GM21528 (cell line): Measurements from ENCODE around the gene DUOX1.
"Not testable (repeated sequence)": the region's sequence is repeated elsewhere in the genome, so short reads cannot be mapped to it uniquely, and the experiment has no call there.

Experiments used
- ATAC-seq: cut with Tn5 transposase; IDR thresholded peaks from one replicate; pipeline ENCODE4 v1.9.1; 2021; ENCODE audit warnings: mild to moderate bottlenecking, moderate library complexity; ENCODE audit not compliant: unreplicated experiment, low FRiP score

DUOX1 gene

DNA sequence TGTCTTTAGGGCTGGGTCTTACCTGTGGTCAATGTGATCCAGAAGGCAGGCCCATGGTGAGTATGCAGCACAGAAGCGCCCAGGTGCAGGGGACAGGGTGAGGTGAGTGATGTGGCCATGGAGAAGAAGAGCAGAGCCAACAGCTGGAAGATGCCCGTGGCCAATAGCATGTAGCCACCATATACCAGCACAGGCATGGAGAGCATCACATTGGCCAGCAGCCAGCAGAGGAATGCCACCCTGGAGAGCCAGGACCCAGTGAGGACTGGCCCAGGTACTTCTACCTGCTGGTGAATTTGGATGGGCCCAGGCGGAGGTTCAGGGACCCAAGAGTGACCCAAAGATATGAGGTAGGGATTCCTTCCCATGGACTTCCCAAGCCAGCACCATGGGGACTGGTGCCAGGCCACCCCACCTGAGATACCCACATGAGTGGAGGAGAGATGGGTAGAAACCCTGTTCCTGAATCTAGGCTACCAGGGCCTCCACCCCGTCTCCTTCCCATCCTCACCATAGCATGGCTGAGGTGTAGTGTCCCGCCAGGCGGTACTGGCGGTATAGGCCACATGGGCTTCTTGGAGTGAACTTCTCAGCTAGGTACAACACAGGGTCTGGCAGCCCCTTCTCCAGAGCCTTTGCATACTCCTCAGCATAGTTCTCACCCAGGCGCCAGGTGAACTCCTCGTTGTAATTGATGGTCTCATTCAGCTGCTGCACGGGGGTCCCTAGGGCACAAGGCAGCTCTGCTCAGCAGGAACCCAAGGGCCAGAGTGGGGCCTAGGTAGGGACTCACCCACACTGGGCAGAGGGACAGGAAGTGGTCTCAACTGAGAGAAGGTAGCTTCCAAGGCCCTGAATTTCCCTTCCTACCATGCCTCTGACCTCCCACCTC lies 9.5 kb upstream of the DUOX1 start:
- ATAC-seq, result no peak

DNA sequence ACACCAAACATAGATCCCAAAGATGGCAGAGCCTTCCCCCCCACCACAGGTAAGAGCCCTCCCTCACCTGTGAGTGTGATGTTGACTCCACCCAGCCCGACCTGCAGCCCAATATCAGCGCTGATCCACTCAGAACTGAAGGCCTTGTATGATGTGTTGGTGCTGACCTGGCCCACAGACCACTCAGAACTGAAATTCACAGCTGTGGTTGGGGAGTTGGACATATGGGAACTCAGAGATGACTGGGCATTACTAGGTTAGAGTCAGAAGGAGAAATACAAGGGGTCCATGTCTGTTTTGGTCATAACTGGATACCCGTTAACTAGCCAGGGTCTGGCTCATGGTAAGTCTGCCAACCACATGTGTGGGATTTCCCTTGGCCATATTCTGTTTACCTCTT lies 8.8 kb upstream of the DUOX1 start:
- ATAC-seq, result no peak

DNA sequence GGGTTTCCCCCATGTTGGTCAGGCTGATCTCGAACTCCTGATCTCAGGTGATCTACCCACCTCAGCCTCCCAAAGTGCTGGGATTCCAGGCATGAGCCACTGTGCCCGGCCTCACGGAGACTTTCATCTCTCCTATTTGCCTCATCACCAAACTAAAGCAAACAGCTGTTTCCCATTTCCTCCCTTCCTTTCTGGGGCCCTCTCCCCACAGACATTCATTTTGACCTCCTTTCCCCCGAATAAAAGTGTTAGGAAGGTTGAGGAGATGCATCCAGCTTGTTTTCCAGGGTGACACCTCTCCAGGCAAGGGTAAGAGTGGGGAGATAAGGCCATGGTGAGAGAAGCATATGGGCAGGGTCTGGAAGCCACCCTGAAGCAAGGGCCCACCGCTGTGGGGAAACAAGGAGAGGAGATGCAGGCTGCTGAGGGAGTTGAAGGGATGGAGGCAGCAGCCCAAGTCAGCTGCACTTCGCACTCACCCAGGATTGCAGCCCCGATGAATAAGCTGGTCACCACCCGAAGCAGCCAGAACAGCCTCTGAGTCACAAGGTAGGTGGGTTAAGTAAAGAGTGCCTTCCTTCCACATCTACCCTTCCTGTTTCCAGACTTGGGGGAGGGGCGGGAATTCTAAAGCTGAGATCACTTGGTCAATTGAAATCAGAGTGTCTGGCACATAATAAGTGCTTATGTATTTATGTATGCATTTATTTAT lies 7.9 kb upstream of the DUOX1 start:
- no peak for ATAC-seq

DNA sequence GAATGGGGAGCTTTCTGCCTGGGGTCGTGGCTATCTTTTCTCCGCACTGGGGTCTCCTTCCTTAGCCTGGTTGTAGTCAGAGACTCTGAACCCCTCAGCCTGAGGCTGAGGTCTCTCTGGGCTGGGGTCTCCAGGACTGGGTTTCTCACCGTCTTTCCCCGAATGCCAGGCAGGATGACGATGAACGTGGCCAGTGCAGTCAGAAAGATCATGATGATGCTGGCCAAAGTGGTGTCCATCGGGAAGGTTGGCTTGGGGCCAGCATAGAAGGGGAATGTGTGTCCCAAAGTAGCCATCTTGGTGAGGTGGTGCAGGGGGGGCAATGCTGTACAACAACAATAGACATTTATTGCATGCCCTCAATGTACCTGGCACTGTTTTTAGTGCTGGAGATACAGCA lies 7.1 kb upstream of the DUOX1 start:
- no peak for ATAC-seq

DNA sequence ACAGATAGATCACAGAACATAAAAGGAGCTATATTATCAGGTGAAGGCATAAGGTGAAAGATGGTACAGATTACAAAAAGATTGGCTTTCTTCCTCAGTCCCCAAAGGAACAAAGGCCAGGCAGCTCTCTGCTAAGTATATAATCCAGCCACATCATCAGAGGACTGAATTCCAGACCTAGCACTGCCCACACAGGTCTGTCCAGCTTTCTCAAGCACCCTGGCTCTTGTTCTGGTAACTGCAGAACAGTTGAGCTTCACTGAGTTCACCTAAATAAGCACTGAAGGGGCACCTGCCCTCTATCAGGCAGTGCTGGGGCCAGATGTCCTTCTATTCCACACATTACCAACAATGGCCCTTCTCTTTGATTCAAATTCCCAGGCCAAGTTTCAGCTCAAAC lies 6.4 kb upstream of the DUOX1 start:
- ATAC-seq, result no peak

DNA sequence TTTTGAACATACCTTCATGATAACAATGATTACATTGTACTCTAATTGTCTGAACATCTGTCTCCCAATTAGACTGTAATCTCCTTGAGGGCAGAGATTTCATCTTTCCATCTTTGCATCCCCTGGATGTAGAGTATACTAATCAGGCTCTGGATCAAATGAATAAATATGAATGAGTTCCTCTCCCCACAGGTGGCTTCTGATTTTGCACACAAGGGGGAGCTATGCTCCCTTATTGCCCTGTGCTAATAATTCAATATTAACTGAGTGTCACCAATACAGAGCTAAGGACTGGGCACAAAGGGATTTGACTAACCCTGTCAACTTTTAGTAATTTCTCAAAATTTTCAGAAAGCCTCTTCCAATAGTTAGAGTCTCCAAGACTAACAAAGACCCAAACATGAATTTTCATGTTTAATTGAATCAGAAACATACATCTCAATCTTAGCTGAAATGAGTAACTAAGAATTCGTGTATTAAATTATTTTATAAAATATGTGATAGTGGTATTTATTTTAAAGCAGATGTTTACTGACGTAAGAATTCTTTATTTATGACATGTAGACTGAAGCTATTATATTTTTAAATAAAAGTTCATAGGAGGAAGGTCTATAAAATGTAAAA lies 3.1 kb upstream of the DUOX1 start:
- no peak for ATAC-seq

DNA sequence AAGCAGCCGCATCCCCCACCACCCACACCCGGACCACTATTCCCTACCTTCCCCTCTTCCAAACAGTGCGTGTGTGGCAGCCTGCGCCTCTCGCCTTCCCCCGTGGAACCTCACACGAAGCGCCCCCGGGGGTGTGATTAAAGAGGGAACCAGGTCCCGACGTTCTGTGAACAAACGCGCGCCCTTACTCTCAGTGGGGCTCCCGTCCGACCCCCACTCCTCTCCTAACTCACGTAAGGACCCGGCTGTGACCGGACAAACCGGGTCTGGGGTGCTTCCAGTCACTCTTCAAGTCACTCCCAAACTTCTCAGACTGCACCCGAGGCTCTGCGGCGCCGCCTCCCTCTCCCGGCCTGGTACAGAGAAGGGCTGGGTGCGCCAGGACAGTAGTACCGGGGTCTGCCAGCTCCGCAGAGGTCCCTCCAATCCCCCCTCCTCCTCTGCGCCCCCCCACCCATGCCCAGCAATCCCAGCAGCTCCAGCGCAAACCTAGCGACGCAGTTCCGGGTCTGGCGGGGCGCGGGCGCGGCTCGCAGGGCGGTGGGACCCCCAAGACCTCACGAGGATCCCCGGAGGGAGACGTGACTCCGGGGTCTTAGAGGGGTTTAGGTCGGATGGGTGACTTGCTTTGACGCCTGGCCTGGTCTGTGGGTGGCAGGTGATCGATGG lies 689 bp upstream of the DUOX1 start:
- no peak for ATAC-seq

DNA sequence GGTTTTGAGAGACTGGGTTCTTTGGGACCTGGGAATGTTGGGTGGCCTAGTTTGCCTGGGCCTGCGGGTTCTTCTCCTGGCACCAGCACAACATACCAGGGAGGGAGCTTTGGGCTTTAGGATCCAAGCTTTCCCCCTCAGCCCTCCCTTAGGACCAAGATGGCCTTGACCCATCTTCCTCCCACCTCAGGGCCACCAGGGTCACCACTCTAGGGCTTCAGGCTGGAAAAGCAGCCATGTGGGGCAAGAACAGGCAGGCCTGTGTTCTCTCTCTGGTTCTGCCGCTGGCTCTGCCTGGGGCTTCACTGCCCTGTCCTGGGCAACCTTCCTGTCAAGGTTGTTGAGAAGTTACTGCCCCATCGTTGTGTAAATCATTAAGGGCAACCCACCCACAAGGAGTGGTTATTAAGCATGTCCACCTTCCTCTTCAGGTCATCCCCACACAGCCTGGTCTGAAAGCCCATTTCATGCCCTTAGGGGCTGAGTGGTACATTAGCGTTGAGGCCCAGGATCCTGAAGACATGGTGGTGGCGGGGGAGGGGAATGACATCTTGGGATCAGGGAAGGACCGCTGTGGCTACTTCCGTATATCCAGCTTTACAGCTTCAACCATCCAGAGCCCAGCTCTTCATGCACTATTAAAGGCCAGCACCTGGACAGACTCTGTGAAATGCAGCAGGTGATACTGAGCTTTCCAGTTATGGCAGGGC lies 652 bp downstream of the DUOX1 start:
- no peak for ATAC-seq

DNA sequence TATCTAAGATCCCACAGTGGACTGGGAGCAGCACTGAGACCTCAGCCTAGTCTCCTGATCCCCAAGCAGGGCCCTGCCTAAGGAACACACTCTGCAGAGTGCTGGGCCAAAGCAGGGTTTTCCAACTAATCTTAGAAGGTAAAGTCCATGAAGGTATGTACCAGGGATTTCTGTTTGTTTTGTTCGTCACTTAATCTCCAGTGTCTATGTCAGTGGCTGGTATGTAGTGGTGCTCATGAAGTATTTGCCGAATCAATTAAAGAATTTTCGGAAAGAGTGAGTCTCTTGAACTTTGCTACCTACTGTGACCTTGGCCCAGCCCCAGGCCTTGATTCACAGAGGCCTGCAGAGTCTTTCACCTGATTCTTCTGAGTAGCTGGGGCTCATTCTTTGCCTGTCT lies 1.7 kb downstream of the DUOX1 start:
- ATAC-seq, result no peak

DNA sequence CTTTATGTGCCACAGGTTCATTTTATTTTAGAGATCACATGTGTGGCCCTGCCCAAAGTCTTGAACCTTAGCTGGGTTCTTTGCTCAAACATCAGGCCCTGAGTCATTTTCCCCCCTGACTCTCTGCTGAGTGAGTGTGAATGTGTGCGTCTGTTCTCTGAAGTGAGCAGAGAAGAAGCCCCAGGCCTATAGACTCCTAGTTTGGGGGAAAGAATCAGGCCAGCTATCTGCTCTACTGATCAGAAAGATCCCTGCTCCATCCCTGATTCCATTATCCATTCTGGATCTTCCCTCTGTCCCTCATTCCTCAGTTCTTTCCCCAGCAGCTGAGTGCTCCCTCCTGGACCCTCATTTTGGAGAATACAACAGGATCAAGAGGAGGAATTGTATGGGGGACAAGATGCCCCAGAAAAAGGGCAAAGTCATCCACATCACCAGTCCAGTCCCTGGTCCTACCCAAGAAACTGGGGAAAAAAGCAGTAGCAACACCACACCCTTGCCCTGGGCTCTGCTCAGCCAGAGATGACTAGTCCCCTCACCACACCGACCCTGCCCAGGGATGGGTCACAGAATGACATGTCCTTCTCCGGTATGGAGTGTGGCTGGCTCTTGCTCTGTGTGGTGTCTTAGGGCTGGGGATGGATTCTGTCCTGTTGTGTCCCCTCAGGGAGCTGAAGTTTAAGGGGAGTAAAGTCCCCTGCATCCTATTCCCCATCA lies 3.2 kb downstream of the DUOX1 start:
- ATAC-seq, result no peak

DNA sequence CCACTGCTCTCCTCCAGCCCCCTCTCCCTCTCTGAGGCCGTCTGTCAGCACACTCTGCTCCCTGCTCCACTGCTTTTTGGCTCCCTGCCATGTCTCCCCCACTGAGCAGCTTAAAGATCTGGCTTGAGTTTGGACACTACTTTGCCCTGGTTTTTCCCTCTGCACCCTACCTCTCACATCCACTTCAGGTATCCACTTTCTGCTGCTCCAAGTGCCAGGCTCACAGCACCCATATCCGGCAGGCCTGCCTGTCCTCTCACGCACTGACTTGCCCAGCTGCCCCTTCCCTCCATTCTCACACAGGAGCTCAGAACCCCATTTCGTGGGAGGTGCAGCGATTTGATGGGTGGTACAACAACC lies 3.7 kb downstream of the DUOX1 start:
- ATAC-seq, result no peak

DNA sequence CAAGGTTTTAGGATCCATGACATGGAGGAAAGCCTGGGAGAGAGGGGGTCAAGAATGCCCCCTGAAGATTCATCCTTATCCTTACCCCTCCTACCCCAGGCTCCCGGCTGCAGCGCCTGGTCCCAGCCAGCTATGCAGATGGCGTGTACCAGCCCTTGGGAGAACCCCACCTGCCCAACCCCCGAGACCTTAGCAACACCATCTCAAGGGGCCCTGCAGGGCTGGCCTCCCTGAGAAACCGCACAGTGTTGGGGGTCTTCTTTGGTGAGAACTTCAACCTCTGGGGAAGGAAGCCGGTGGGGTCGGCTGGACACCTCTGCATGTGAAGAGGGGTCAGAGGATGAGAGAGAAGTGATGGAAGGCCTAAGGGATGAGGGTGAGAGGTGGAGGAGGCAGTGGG lies 4.3 kb downstream of the DUOX1 start:
- no peak for ATAC-seq

DNA sequence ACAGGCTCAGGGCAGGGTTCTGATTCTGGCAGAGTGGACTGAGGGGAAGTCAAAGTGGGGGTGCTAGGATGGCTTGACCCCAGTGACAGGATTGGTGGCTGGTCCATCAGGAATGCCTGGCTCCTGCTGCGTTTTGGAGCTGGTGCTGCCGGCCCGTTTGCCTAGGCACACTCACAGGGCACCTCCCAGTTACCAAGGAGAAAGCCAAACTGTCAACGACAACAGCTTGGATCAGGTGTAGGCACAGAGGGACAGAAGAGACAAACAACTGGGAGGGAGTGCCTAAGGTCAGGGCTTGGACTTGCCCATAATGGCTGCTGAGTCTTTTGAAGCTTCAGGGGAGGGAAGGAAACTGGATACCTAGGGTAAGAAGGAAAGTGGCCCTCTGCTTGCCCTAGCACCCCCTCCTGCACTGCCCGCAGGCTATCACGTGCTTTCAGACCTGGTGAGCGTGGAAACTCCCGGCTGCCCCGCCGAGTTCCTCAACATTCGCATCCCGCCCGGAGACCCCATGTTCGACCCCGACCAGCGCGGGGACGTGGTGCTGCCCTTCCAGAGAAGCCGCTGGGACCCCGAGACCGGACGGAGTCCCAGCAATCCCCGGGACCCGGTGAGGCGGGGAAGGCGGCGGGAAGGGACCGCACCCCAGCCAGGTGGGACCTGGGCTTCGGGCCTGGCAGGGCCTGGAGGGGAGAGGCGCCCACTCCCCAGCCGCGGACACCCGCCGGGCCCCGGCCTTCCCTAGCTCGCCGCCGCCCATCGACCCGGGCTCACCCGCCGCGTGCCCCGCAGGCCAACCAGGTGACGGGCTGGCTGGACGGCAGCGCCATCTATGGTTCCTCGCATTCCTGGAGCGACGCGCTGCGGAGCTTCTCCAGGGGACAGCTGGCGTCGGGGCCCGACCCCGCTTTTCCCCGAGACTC lies 5.1 kb downstream of the DUOX1 start:
- ATAC-seq, result no peak

DNA sequence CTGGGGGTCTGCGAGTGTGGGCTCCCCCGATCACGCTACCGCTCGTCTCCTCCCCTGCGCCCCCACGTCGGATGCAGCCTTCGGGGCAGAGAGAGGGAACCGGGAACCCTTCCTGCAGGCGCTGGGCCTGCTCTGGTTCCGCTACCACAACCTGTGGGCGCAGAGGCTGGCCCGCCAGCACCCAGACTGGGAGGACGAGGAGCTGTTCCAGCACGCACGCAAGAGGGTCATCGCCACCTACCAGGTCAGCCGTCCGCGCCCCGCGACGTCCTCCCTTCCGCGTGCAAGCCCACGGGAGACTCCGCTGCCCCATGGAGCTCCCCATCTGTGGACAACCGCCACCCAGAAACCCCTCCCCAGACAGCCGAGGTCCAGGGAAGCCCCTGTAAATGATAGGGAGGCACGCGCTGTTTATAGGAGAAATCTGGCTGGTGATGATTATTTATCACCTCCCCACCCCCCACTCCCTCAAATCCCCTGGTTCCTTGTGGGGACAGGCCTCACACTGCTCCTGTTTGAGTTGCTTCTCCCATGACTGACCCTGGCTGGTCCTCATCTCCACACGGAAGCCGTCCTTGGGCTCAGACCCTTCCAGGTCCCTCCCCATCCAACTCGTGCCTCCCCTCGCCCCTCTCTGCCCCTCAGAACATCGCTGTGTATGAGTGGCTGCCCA lies 6.0 kb downstream of the DUOX1 start:
- not testable (repeated sequence) for ATAC-seq

DNA sequence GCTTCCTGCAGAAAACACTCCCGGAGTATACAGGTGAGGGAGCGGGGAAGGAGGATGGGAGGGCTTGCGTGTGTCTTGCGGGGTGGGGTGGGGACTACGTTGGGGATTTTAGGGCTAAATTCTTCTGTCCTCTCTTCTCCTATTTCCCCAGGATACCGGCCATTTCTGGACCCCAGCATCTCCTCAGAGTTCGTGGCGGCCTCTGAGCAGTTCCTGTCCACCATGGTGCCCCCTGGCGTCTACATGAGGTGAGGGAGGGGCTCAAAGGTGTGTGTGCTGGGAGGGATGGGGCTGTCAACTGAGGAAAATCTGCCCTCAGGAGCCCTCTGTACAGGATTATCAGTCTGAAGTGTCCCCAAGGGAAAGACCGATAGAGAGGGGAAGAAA lies 6.6 kb downstream of the DUOX1 start:
- no peak for ATAC-seq

DNA sequence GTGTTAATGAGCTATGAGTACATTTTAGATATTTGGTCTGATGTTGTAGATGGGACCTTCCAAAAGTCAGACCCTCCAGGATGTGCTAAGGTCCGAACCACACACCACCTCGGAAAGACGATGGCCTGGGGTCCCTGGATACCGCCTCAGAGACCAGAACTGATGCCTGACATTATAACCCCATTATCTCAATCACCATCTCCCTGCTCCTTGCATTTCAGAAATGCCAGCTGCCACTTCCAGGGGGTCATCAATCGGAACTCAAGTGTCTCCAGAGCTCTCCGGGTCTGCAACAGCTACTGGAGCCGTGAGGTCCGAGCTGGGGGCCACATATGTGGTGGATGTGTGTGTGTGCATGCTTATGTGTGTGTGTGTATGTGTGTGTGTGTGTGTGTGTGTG lies 7.9 kb downstream of the DUOX1 start:
- no peak for ATAC-seq

DNA sequence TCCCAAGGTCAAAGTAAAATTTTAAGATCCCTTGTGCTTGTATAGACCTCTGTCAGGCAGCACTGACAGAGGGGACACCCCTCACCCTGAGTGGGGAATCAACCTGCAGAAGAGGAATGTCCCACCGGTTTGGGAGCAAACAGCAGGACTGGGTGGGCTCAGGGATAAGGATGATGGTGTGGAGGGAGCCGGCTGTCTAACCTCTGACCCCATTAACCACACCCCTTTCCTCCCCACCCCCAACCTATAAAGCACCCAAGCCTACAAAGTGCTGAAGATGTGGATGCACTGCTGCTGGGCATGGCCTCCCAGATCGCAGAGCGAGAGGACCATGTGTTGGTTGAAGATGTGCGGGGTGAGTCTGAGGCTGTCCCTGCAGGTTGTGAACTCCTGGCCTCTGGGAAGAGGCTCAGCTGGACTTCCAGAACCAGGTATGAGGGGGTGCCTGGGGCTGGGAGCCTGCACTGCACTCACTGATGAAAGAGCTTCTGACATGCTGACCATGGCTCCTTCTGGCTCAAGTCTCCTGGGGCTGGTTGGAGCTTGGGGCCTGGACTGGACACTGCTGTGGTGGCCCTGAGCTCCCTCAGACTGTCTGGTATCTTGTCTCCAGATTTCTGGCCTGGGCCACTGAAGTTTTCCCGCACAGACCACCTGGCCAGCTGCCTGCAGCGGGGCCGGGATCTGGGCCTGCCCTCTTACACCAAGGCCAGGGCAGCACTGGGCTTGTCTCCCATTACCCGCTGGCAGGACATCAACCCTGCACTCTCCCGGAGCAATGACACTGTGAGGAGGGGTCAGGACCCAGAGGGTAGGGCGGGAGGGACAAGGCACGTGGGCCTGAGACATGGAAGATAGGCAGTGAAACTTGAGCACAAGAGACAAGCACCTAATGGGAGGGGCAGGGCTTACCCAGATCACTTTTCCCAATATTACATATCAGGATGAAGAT lies 9.3 kb downstream of the DUOX1 start:
- ATAC-seq, result no peak
